HG03521 (cell line): ENCODE data around the gene SLC39A8.

Source experiments
- ATAC-seq: cut with Tn5 transposase; IDR thresholded peaks from one replicate; pipeline ENCODE4 v1.9.1; 2021; ENCODE audit warnings: mild to moderate bottlenecking, moderate library complexity; ENCODE audit not compliant: unreplicated experiment

Gene SLC39A8

GRCh38 chr4:102341201-102341600 is 4.1 kb downstream of the SLC39A8 start:
- no peak for ATAC-seq

DNA sequence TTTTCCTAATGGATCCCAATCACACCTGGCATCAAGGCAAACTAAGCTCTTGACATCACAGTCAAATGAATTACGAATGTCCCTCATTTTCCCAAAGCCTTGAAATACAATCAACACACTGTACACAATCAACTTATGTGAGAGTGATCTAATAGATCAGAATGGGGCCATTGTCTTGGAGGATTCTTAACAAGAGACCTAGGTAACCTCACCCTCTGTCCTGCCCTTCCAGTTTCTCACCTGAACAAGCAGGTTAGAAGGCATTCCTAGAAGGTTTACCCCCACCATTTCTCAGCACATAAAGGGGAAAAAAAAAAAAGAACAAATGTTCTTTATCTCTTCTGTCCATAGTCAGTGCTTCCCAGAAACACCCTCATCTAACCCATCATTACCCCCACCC is 6.3 kb downstream of the SLC39A8 start:
- no peak for ATAC-seq

DNA sequence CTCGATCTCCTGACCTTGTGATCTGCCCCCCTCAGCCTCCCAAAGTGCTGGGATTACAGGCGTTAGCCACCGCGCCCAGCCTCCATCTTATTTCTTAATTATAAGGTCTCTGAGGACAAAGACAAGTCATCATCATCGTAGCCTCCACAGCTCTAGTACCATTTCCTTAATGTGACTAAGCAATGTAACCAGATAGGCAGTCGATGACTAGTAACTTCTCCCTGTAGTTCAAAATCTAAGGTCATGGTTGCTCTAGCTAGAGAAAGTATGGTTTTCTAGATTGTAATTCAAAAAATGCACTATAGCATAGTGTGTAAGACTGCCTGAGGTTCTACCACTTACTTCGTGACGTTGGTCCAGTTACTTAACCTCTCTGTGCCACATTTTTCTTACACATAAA is 6.9 kb downstream of the SLC39A8 start:
- ATAC-seq, result no peak

DNA sequence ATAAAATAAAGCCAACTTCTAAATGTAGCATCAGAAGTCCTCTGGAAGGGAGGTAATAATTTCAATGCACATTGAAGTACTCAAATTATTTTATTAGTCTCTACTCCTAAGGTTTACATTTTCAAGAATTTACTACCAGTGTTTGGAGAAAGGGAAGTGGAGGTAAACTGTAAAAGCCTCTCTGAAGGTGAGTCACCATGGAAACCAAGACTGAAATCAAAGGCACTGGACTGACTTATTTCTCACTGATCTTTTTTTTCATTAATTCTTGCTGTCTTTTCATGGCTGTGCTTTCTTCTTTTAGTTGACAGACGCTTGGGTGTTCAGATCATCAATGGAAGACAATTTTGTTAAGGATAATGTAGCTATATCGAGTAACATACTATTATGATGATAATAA is 9.7 kb downstream of the SLC39A8 start:
- no peak for ATAC-seq

DNA sequence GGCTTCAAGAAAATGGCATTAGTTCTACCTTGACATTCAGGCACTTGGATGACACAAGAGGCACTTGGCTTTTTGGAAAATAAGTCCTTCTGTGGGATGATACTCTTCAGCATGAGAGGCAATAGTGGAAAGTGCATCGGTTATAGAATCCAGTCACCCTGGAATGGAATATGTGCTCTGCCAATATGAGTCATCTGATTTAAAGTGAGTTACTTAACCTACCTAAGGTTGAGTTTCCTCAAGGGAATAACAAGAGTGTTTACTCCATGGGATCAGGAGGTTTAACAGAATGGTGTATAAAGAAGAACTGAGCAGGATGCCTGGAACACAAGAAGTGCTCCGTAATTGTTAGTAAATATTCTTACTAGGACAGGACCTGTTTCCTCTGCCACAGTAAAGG is 10.7 kb downstream of the SLC39A8 start:
- no peak for ATAC-seq

DNA sequence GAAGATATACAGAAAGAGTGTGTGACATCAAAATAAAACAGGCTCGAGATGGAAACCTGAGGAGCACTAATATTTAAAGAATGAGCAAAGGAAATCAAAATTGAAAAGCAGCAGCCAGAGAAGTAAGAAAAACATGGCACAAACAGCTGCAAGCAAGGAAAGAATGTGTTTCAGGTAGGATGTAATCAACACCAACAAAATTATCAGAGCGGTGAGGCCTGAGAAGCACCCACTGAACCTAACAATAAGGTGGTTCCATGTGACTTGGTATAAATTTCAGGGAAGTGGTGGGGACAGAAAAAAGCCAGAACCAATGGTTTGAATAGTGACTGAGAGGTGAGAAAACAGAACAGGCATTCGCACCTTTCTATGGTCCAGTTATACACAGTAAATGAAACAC is 11.5 kb downstream of the SLC39A8 start:
- no peak for ATAC-seq

DNA sequence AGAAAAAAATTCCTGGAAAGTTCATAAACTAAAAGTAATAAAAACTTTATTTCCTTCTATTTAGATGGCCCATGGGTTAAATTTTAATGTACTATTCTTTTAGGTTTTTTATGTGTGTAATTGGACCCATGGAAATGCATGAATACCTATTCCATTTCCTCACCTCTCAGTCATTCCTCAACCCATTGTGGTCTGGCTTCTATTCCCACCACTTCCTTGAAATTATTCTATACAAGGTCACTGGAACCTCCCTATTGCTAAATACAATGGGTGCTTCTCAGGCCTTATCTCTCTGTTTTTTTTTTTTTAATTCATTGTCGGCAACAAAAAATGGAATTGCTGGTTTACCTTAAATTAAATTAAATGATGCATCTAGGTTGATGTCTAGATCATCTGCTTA is 17.2 kb downstream of the SLC39A8 start:
- ATAC-seq, result no peak

DNA sequence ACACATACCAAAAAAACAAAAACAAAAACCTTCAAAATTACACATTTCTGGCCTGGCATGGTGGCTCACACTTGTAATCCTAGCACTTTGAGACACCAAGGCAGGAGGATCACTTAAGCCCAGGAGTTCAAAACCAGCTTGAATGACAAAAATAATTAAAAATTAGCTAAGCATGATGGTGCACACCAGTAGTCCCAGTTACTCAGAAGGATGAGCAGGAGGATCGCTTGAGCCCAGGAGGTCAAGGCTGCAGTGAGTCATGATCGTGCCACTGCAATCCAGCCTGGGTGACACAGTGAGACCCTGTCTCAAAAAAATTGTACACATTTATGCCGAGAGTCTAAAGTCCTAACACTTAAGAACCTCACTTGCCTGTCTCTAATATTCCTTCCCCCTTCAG is 18.3 kb downstream of the SLC39A8 start:
- no peak for ATAC-seq

GRCh38 chr4:102324730-102325129 is 20.6 kb downstream of the SLC39A8 start:
- ATAC-seq, result no peak

GRCh38 chr4:102322736-102323135 is 22.5 kb downstream of the SLC39A8 start:
- no peak for ATAC-seq

- ATAC-seq, result no peak
Measured at GRCh38 chr4:102321260-102321995, 23.9 kb downstream of the SLC39A8 start.

- ATAC-seq, result no peak
Measured at GRCh38 chr4:102319594-102319993, 25.7 kb downstream of the SLC39A8 start.

DNA sequence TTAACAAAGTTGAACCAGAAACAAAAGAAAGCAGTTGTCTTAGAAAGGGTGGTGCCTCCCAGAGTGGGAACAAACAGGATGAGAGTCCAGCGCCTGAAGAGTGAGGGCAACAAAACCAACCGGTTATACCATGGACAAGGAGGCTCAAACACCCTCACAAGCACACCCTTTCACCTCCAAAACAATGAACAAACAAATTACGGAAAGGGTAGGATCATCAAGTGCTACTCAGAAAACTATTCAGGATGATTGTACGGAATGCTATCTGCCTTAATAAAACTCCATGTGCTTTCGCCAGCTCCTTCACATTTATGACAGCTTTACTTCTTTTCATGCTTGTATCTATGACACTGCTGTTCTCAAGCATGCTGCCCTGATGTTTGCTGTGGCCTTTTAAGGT is 26.8 kb downstream of the SLC39A8 start:
- ATAC-seq, result no peak

- ATAC-seq, result no peak
Measured at GRCh38 chr4:102318105-102318504, 27.2 kb downstream of the SLC39A8 start.

GRCh38 chr4:102317459-102317858 is 27.8 kb downstream of the SLC39A8 start:
- ATAC-seq, result no peak

DNA sequence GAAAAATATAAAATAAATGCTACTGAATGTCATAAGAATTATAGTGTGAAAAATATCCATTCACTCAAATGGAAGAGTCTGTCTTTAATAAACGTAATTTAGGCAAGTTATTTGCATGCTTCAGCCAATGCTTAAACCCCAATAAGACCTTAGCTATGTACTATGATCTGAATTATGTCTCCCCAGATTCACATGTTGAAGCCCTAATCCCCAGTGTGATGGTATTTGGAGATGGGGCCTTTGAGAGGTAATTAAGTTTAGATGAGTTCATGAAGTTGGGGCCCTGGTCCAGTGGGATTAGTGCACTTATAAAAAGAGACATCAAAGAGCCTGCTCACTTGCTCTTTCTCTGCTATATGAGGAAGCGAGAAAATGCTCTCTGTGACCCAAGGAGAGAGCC is 28.7 kb downstream of the SLC39A8 start:
- no peak for ATAC-seq

DNA sequence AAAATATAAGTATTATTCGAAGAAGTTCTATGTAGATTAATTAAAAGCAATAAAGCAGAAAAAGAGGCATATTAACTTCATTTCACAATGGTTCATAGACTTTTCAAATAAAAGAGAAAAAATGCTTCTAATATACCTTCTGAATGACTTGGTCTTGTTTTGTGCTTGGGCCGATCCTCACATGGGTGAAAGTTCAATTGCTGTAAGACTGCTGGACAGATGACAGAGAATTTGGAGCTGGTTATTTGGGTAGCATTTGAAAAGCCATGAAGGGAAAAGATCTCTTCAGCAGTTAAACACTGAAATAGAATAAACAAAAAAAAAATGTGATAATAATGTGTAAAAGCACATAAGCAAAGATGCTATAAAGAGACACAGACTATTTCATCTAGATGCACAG is 29.8 kb downstream of the SLC39A8 start:
- no peak for ATAC-seq

DNA sequence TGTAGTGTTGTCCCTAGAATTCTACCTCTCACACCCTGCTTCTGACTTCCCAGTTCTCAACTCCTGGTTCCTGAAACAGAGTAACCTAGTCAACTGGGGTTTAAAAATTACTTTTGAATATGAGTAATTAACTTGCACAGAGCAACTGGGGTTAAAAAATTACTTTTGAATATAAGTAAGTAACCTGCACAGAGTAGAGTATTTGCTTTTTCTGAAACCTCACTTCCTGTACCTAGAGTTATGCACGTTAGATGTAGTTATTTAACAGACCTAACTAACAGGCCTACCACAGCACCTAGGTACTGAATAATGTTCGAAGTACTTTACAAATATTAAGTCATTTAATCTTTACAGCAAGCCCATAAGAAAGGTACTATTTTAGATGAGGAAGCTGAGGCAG is 32.9 kb downstream of the SLC39A8 start:
- ATAC-seq, result no peak

DNA sequence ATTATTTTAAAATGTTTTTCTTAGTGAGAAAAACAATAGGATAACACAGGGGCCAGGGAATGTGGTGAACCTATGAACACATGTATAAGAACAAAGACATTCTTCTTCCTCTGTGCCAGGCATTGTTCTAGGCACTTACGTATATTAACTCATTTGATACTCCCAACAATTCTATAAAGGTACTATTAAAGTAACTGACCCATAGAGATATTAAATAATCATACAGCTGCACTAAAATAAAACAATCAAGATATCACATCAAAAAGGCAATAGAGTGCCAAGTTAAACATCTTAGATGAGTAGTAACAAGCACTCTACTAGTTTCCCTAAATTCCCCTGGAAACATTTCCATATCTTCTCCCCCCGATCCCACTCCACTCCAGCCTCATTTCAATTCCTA is 33.4 kb downstream of the SLC39A8 start:
- ATAC-seq, result no peak

DNA sequence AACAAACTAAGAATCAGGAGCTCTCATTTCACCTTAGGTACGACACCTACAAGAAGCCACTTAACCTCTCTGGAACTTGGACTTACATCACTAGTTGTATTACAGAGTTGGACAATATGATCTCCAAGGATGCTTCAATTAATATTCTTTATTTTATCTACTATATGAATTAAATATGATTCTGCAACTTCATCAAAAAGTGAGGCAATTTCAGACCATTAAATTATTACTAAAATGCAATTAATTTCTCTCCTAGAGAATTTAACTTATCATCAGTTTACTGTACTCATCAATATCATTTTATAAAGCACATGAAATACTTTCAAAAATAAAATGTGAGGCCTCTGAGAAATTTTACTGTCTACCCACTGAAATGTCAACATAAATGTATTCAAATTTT is 33.9 kb downstream of the SLC39A8 start:
- ATAC-seq, result no peak

DNA sequence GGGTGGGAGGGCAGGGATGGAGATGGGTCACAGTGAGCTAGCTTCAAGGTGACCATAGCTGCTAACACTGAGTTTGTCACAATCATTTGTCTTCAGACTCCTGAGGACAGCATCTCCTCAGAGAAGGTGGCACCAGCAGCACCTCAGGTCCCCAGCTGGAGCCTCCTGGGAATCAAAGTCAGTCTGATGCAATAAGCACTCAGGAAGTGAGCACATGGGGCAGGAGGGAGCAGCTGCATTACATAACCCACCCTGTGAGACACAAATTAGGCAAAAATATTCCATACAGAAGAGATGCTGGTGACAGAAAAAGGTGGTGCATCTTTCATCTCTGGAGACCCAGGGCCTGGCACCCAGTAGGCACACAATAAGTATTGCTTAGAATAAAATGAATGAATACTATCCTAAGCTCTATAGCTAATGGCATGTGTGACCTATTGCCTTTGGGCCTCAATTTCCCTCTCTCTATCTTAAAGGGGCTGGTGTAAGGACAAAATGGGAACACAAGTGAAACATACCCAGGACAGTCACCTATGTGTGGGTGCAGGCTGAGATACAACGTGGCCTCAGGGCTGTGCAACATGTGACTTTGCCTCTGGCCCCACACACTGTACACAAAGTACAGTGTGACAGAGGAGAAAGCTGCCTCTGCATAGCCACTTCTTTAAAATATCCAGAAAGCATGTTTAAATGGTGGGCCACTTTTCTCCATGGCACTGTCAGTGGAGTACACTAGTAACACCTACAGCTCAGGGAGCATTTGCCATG is 37.1 kb downstream of the SLC39A8 start:
- ATAC-seq, result no peak

- ATAC-seq, result no peak
Measured at GRCh38 chr4:102305666-102306065, 39.6 kb downstream of the SLC39A8 start.

DNA sequence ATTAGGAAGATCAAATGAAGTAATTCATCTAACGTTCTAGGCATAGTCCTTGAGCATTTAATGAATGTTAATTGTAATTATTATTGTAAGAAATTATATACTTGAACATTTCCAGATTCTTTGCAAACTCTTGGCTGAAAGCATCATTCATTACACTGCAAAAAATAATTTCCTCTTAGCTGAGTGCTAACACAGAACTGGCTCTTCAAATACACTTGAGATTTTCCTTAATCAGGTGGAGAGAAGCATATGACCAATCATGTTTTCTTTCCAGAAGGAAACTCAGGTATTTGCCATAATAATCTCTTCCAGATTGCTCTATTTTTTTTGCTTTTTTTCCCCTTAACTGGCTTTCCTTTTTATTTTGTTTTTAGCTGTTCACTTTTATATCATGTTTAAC is 42.5 kb downstream of the SLC39A8 start:
- ATAC-seq, result no peak
